Adrenal gland (tissue), 5 donors: Measurements from ENCODE around the gene MED13.

Experiments
- POLR2A ChIP-seq, 2 donors: fragments of 450-650 bp; IDR thresholded peaks; one replicate each; pipeline ENCODE4 v1.6.1; 2017; ENCODE audit warnings: antibody characterized with exemption in 2 of 2, mild to moderate bottlenecking in 2 of 2, moderate library complexity in 1 of 2
- TF ChIP-seq, protein P1 (sequence below), 6 experiments: fragments of 450-650 bp in 4 of 6; fragments of 200-600 bp in 2 of 6; sonication (generic) in 1 of 6; IDR thresholded peaks; 1 replicate in 5 of 6; 2 replicates in 1 of 6; pipeline versions ENCODE4 v1.5.1 to v1.8.0; 2016 to 2021; ENCODE audit warnings: antibody characterized with exemption in 6 of 6, mild to moderate bottlenecking in 2 of 6, moderate library complexity in 1 of 6
- donor health status: DM: no; HTN: no; CAD: no.

DNA sequence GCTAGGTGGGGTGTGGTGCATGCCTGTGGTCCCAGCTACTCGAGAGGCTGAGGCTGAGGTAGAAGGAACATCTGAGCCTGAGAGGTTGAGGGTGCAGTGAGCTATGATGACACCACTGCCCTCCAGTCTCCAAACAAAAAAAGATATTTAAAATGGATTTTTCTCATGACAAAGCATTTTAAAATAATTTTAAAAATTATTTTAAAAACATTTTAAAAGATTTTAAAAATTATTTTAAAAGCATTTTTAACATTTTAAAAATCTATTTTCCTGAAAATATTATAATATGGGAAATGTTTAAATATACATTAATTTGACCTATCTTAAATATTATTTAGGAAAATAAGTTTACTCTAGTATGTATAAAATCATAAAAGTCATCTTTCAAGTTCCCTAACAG lies 26.8 kb downstream of the MED13 start:
- TF ChIP-seq, protein P1, sequence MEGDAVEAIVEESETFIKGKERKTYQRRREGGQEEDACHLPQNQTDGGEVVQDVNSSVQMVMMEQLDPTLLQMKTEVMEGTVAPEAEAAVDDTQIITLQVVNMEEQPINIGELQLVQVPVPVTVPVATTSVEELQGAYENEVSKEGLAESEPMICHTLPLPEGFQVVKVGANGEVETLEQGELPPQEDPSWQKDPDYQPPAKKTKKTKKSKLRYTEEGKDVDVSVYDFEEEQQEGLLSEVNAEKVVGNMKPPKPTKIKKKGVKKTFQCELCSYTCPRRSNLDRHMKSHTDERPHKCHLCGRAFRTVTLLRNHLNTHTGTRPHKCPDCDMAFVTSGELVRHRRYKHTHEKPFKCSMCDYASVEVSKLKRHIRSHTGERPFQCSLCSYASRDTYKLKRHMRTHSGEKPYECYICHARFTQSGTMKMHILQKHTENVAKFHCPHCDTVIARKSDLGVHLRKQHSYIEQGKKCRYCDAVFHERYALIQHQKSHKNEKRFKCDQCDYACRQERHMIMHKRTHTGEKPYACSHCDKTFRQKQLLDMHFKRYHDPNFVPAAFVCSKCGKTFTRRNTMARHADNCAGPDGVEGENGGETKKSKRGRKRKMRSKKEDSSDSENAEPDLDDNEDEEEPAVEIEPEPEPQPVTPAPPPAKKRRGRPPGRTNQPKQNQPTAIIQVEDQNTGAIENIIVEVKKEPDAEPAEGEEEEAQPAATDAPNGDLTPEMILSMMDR (IDR thresholded peaks at IDR 0.05), result no peak
- TF ChIP-seq POLR2A (IDR thresholded peaks at IDR 0.05), result no peak
